Activated CD4-positive, alpha-beta T cell treated with anti-CD3 and anti-CD28 coated beads, Interleukin-2, amount 10 ng/mL, durations not matched to agents 7 days and 5 days (primary cell): ENCODE results near the gene LYPD6. TPM values are rescaled to one million over a fixed set of nuclear protein-coding genes. Genes with fewer than 3 reads are reported as not detected.
"Not testable (repeated sequence)": the region's sequence is repeated elsewhere in the genome, so short reads cannot be mapped to it uniquely, and the experiment has no call there.

Experiments
- CTCF ChIA-PET: fragments of 350-600 bp; sonication (Branson Sonifier 250); formaldehyde crosslinking; loops from one replicate; lab custom pipeline; 2021; ENCODE audit warnings: antibody characterized with exemption; lab: Charles Lee
- POLR2A ChIA-PET: fragments of 350-600 bp; sonication (Branson Sonifier 250); formaldehyde crosslinking; loops from one replicate; lab custom pipeline; 2021; ENCODE audit warnings: antibody characterized with exemption; lab: Charles Lee
- DNase-seq: peaks from one replicate; pipeline ENCODE4 v3.0.0-alpha.2; 2020
- H3K27ac Mint-ChIP-seq: one replicate; pipeline ENCODE4 v1.8.0; 2021; ENCODE audit warnings: mild to moderate bottlenecking, moderate library complexity, mixed read lengths
- H3K27me3 Mint-ChIP-seq: one replicate; pipeline ENCODE4 v1.8.0; 2021; ENCODE audit warnings: mixed read lengths
- H3K36me3 Mint-ChIP-seq: one replicate; pipeline ENCODE4 v1.8.0; 2021; ENCODE audit warnings: low read depth, mixed read lengths
- H3K4me1 Mint-ChIP-seq: one replicate; pipeline ENCODE4 v1.8.0; 2021; ENCODE audit warnings: mixed read lengths
- H3K4me3 Mint-ChIP-seq: one replicate; pipeline ENCODE4 v1.8.0; 2021; ENCODE audit warnings: mild to moderate bottlenecking, moderate library complexity, mixed read lengths
- H3K9me3 Mint-ChIP-seq: one replicate; pipeline ENCODE4 v1.8.0; 2021; ENCODE audit warnings: mixed read lengths
- total RNA-seq, 2 experiments: library from RNA; stranded (reverse); gene quantifications; one replicate each; pipeline ENCODE4 v1.2.3, GENCODE V29; 2021

LYPD6 gene
- total RNA-seq, 2 experiments from 2014 or later: not detected

GRCh38 chr2:149483004-149483605 lies 152.7 kb downstream of the LYPD6 start:
- CTCF ChIA-PET: no interaction called here
- Mint-ChIP-seq H3K4me1 (no peaks in the 10 kb centered on the region), H3K36me3 (no peaks in the 10 kb centered on the region), H3K27ac (no peak overlapping the region), H3K27me3 (peaks cover 14% of the 10 kb centered on the region), H3K4me3 (no peak overlapping the region), H3K9me3 (no peaks in the 10 kb centered on the region)
- no peak for DNase-seq
- POLR2A ChIA-PET: no interaction called here

DNA sequence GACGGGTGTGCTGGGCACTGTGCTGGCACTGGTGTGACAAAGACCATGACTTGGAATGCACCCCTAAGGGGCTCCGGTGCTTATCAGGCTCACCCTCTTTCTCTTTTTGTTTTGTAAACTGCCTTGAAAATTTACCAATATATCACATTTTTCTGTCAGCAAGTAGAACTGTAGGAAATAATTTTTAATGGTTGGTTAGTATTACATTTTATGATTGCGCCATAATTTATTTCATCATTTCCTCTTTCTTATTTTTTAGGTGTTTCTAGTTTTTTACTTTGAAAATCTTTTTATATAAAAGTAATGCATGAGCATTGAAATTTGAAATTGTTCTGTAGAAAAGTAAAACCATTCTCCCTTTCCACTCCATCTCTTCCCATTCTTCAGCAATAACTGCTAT lies 156.3 kb downstream of the LYPD6 start:
- Mint-ChIP-seq H3K27me3 (peaks cover 15% of the 10 kb centered on the region), H3K9me3 (no peaks in the 10 kb centered on the region), H3K36me3 (no peaks in the 10 kb centered on the region), H3K4me1 (no peaks in the 10 kb centered on the region), H3K27ac (no peak overlapping the region), H3K4me3 (no peak overlapping the region)
- CTCF ChIA-PET: no interaction called here
- POLR2A ChIA-PET: no interaction called here
- no peak for DNase-seq

- POLR2A ChIA-PET: no interaction called here
- DNase-seq: no peak
- H3K4me1 Mint-ChIP-seq: no peaks in the 10 kb centered on the region
- H3K27ac Mint-ChIP-seq: no peak overlapping the region
- no peaks in the 10 kb centered on the region for H3K9me3 Mint-ChIP-seq
- peaks cover 14% of the 10 kb centered on the region for H3K27me3 Mint-ChIP-seq
- no peak overlapping the region for H3K4me3 Mint-ChIP-seq
- no peaks in the 10 kb centered on the region for H3K36me3 Mint-ChIP-seq
- CTCF ChIA-PET: no interaction called here
Observed at GRCh38 chr2:149487189-149487588, 156.8 kb downstream of the LYPD6 start.

DNA sequence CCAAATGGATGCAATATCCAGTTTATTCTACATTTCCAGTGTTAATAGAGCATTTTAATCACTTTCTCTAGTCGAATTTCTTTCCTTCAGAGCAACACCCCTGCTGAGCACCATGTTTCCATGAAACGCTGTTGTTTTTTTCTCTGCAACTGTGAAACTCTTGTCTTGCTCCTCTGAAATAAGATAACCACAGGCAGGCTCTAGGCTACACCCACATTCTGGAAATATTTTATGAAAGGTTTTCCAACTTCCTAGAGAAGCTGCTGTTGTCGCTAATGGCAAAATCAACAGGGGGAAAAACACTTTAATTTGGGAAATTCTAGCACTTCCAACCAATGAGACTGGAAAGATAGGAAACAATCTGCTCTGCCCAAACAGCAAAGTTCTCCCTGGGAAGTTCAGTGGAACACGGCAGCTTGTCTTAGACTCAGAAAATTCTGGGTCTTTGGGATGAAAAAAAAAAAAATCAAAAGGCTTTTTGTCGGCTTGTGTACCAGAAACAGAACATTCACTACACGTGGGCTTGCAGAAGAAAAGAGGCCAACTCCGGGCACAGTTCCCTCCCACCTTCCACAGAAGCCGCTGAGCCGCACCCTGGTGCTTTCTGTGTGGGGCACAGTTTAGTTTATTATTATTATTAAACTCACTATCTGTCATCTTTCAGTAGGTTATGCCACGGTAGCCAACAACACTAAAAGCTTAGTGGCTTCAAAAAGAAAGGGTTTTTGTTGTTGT lies 158.5 kb downstream of the LYPD6 start:
- Mint-ChIP-seq H3K4me1 (no peaks in the 10 kb centered on the region), H3K4me3 (no peak overlapping the region)

DNA sequence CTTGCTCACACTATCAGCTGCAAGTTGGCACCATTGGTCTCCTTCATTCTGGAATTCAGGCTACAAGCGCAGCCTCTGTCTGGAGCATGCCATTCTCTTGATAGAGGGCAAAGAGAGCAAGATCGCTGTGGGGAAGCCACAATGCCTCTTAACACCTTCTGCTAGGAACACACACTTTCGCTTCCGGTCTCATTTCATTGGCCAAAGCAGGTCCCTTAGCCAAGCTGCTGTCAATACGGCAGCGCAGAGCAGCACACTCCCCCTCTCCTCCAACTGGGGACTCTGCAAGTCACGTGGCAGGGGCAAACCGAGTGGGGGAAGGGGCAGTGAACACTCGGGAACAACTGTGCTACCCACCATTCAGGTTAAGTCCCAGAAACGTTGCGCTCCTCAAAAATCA lies 159.1 kb downstream of the LYPD6 start:
- POLR2A ChIA-PET: no interaction called here
- Mint-ChIP-seq H3K4me3 (no peak overlapping the region), H3K9me3 (no peaks in the 10 kb centered on the region), H3K4me1 (no peaks in the 10 kb centered on the region), H3K27me3 (peaks cover 18% of the 10 kb centered on the region), H3K27ac (no peak overlapping the region), H3K36me3 (no peaks in the 10 kb centered on the region)
- no peak for DNase-seq
- CTCF ChIA-PET: interaction anchor here (0.7 kb wide), 1 partner anchor 586 kb away, joined by 7 read pairs; no protein-coding TSS in a partner anchor

More for the DNA sequence above, 158.5 kb downstream of the LYPD6 start:
- no peaks in the 10 kb centered on the region for H3K36me3 Mint-ChIP-seq
- POLR2A ChIA-PET: no interaction called here
- CTCF ChIA-PET: interaction anchor here (0.7 kb wide), 1 partner anchor 586 kb away, joined by 7 read pairs; no protein-coding TSS in a partner anchor
- no peak for DNase-seq
- no peak overlapping the region for H3K27ac Mint-ChIP-seq
- peaks cover 19% of the 10 kb centered on the region for H3K27me3 Mint-ChIP-seq
- H3K9me3 Mint-ChIP-seq: no peaks in the 10 kb centered on the region

DNA sequence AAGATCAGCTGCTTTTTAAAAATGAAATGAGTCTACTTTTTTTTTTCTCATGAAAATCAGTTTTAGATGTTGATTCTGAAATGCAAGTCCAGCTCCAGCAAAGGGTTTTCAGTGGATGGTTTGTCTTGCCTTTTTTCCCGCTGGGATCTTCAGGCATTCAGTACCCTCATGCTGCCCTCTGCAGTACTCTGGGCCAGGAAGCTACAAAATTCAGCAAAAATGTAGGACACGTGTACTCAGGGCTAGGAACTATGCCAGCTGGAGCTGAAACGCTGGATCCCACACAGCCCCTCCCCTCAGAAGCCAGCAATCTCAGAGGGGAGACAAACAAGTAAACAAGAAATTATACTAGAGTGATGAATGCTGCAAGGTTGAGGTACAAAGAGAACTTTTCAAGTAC lies 159.9 kb downstream of the LYPD6 start:
- Mint-ChIP-seq H3K36me3 (no peaks in the 10 kb centered on the region), H3K27me3 (peaks cover 18% of the 10 kb centered on the region), H3K9me3 (no peaks in the 10 kb centered on the region), H3K4me1 (no peaks in the 10 kb centered on the region), H3K4me3 (no peak overlapping the region), H3K27ac (no peak overlapping the region)
- DNase-seq: no peak
- CTCF ChIA-PET: no interaction called here
- POLR2A ChIA-PET: no interaction called here

GRCh38 chr2:149492923-149493322 lies 162.5 kb downstream of the LYPD6 start:
- Mint-ChIP-seq H3K27me3 (peaks cover 12% of the 10 kb centered on the region), H3K4me3 (no peak overlapping the region), H3K27ac (no peak overlapping the region), H3K36me3 (no peaks in the 10 kb centered on the region), H3K4me1 (no peaks in the 10 kb centered on the region), H3K9me3 (no peaks in the 10 kb centered on the region)
- no peak for DNase-seq
- ChIA-PET CTCF (no interaction called here), POLR2A (no interaction called here)

GRCh38 chr2:149499204-149499603 lies 168.8 kb downstream of the LYPD6 start:
- H3K27me3 Mint-ChIP-seq, H3K4me1 Mint-ChIP-seq, POLR2A ChIA-PET, CTCF ChIA-PET, H3K4me3 Mint-ChIP-seq, DNase-seq, H3K27ac Mint-ChIP-seq, H3K9me3 Mint-ChIP-seq, H3K36me3 Mint-ChIP-seq: not testable (repeated sequence)

DNA sequence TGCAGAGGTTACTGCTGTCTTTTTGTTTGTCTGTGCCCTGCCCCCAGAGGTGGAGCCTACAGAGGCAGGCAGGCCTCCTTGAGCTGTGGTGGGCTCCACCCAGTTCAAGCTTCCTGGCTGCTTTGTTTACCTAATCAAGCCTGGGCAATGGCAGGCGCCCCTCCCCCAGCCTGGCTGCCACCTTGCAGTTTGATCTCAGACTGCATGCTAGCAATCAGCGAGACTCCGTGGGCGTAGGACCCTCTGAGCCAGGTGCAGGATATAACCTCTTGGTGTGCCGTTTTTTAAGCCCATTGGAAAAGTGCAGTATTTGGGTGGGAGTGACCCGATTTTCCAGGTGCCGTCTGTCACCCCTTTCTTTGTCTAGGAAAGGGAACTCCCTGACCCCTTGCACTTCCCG lies 176.4 kb downstream of the LYPD6 start:
- H3K4me1 Mint-ChIP-seq, DNase-seq, H3K27me3 Mint-ChIP-seq, H3K27ac Mint-ChIP-seq, CTCF ChIA-PET, H3K36me3 Mint-ChIP-seq, POLR2A ChIA-PET, H3K9me3 Mint-ChIP-seq, H3K4me3 Mint-ChIP-seq: not testable (repeated sequence)

DNA sequence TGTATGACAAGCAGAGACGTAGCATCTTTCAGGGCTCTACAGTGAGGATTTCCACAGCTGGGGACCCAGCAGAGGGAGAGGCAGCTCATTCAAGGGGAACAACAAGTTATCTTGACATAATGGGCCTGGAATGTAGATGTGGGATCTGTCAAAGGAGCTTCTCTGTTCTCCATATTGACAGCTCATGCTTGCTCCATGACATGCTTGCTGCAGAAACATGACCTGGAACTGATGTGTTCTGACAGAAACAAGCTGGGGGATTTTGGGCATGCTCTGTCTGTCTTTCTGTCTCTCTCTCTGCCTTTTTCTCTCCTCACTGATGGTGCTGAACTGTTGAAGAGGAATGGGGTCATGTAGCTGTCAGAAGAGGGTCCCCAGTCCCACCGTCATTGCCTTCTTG lies 177.6 kb downstream of the LYPD6 start:
- POLR2A ChIA-PET: no interaction called here
- Mint-ChIP-seq H3K4me3 (no peak overlapping the region), H3K9me3 (no peaks in the 10 kb centered on the region), H3K4me1 (no peaks in the 10 kb centered on the region), H3K27ac (no peak overlapping the region), H3K27me3 (peaks cover 2% of the 10 kb centered on the region), H3K36me3 (no peaks in the 10 kb centered on the region)
- no peak for DNase-seq
- CTCF ChIA-PET: no interaction called here

DNA sequence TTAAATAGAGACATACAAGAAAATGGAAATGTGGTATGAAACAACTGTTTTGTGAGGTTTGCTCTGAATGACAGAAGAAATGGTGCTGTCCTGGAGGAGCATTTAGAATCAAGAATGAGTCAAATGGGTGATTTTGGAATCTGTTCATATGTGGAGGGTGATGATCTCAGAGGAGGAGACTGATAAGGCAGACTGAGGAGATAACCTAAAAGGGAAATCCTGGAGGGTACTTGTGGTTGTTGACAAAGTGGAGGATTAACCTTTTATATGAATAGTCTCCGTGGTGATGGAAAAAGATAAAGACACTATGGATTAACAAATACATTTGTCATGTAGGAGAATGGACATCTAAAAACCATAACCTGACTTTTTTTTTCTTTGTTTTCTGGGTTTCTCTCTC lies 183.1 kb downstream of the LYPD6 start:
- H3K9me3 Mint-ChIP-seq: no peaks in the 10 kb centered on the region
- H3K4me3 Mint-ChIP-seq: no peak overlapping the region
- no peak overlapping the region for H3K27ac Mint-ChIP-seq
- POLR2A ChIA-PET: no interaction called here
- peaks cover 11% of the 10 kb centered on the region for H3K27me3 Mint-ChIP-seq
- CTCF ChIA-PET: no interaction called here
- no peaks in the 10 kb centered on the region for H3K36me3 Mint-ChIP-seq
- no peak for DNase-seq
- H3K4me1 Mint-ChIP-seq: no peaks in the 10 kb centered on the region
